Measurements from ENCODE around the gene ITPR2. TPM values are rescaled to one million over a fixed set of nuclear protein-coding genes. Genes with fewer than 3 reads are reported as not detected.

Gene ITPR2
- total RNA-seq, 2 experiments from 2014 or later, result 31.7 to 36.3 TPM

DNA sequence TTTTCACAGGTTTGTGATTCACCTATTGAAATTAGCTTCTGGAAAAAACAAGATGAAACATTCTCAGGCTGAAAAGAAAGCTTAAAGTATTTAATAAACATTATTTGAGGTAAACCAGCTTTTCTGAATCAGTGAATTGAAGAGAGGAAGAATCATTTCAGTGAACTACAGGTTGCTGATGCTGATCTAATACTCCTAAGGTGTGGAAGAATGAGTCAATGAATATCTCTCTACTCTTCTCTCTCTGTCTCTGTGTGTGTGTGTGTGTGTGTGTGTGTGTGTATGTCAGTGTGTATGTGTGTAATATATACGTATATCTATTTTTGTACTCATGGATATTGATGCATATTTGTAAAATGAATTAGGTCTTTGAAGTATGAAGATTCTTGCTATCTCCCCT, 325.4 kb downstream of the ITPR2 start:
- Mint-ChIP-seq H3K27ac (no peak overlapping the region), H3K9me3 (no peaks in the 10 kb centered on the region), H3K36me3 (ENCODE audit: low read depth) (no peaks in the 10 kb centered on the region), H3K4me1 (no peaks in the 10 kb centered on the region), H3K27me3 (no peaks in the 10 kb centered on the region), H3K4me3 (no peak overlapping the region)
- CTCF ChIA-PET, result no interaction called here
- POLR2A ChIA-PET, result no interaction called here
- DNase-seq, result no peak

DNA sequence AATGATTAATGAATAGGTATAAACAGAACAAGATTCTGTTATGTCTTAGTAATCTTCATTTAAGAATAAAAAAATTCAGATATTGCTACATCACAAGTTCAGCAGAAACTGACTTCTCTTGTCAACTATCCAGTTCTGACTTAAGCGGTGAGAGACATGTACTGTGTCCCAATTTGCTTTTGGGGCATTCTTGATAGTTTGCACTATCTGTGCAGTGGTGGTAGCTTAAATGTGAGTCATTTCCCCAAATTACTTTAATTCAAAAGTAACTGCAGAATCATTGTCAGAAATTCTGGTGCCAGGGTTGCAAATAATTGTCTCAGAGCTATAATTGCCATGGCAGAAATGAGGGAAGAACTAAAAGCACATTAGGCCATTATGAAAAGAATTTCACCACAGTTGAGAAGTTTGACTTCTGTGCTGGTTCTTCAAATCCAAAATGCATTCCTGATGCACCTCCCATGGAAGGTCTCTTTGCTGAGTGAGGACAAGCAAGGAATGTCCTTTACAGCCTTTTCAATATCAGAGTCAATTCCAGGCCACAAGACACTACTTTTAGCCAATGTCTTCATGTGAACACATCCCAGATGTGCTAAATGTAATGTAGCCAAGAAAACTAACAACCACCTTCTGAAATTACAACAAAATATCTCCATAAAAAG, 332.9 kb downstream of the ITPR2 start:
- CTCF ChIA-PET, result no interaction called here
- POLR2A ChIA-PET, result no interaction called here
- H3K27ac Mint-ChIP-seq, result no peak overlapping the region
- peaks cover 2% of the 10 kb centered on the region for H3K36me3 Mint-ChIP-seq (ENCODE audit: low read depth)
- no peaks in the 10 kb centered on the region for H3K27me3 Mint-ChIP-seq
- H3K9me3 Mint-ChIP-seq, result no peaks in the 10 kb centered on the region
- H3K4me3 Mint-ChIP-seq, result no peak overlapping the region
- no peak for DNase-seq
- no peaks in the 10 kb centered on the region for H3K4me1 Mint-ChIP-seq

DNA sequence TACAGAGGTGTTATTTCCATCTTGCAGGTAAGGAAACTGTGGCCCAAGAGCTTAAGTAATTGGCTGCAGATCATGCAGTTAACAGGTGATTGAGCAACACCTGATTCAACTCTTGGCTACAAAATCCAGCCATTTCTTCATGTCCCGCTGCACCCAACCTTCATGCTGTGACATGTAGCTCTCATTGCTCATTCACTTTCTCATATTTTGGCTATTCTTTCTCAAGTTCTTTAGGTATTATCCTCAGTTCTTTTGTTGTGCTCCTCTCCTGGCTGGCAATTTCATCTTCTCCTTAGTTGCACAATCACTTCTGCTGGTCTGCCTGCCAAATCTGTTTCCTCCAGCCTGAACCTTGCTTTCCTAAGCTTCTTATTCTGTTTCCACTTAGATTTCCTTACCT, 336.8 kb downstream of the ITPR2 start:
- ChIA-PET CTCF (no interaction called here), POLR2A (no interaction called here)
- H3K27me3 Mint-ChIP-seq, result no peaks in the 10 kb centered on the region
- peaks cover 9% of the 10 kb centered on the region for H3K36me3 Mint-ChIP-seq (ENCODE audit: low read depth)
- no peak overlapping the region for H3K27ac Mint-ChIP-seq
- no peak for DNase-seq
- no peaks in the 10 kb centered on the region for H3K4me1 Mint-ChIP-seq
- H3K9me3 Mint-ChIP-seq, result no peaks in the 10 kb centered on the region
- no peak overlapping the region for H3K4me3 Mint-ChIP-seq

DNA sequence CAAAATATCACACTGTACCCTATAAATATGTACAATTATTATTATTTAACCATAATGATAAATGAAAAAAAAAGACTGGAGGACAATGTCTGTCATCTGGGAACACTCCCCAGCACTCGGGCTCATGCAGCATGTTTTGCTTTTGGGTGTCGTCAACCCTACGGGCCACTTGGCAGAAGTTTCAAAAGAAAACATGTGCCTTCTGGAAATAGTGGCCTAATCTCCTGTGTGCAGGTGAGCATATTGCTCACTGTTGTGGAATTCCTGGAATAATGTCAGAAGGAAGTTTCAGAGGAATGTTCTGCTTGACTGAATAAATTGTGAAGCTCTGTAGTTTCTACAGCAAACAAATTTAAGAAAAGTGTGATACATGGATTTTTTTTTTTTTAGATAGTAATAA, 339.3 kb downstream of the ITPR2 start:
- Mint-ChIP-seq H3K4me3 (no peak overlapping the region), H3K4me1 (no peaks in the 10 kb centered on the region), H3K27me3 (no peaks in the 10 kb centered on the region), H3K27ac (no peak overlapping the region), H3K9me3 (no peaks in the 10 kb centered on the region), H3K36me3 (ENCODE audit: low read depth) (peaks cover 11% of the 10 kb centered on the region)
- POLR2A ChIA-PET, result no interaction called here
- no peak for DNase-seq
- CTCF ChIA-PET, result no interaction called here

DNA sequence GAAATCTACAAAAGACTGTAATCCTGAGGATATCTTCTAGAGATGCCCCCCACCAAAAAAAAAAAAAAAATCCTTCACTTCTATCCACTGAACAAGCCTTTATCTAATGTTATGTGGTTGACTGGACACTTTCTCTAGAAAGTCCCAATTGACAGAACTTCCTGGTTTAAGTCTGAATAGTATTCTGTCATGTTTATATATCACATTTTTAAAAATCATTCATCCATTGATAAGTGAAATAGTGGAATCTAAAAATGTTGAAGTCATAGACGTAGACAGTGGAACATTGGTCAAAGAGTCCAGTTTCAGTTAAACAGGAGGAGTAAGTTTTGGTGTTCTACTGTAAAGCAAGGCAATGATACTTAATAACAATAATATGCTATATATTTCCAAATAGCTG, 340.6 kb downstream of the ITPR2 start:
- no peak for DNase-seq
- H3K36me3 Mint-ChIP-seq (ENCODE audit: low read depth), result peaks cover 11% of the 10 kb centered on the region
- no peak overlapping the region for H3K4me3 Mint-ChIP-seq
- no peak overlapping the region for H3K27ac Mint-ChIP-seq
- no peaks in the 10 kb centered on the region for H3K9me3 Mint-ChIP-seq
- H3K27me3 Mint-ChIP-seq, result no peaks in the 10 kb centered on the region
- CTCF ChIA-PET, result no interaction called here
- H3K4me1 Mint-ChIP-seq, result no peaks in the 10 kb centered on the region
- POLR2A ChIA-PET, result no interaction called here

DNA sequence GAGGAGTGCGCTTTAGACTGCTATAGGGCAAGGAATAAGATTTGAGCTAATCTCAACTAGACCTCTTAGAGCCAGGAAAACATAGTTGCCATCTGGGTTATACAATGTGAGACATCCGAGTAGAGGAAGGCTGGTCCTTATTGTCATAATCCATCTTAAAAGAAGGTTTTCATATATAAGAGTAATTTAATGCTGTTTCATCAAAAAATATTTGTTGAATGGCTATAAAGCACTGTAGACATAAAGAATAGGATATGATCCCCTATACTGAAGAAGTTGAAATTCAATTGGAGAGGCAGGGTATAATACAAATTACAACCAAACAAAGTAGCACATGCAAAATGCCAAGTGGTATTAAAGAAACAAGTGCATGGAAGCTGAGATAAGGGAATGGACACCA, 343.1 kb downstream of the ITPR2 start:
- POLR2A ChIA-PET, result no interaction called here
- no peak for DNase-seq
- Mint-ChIP-seq H3K4me3 (no peak overlapping the region), H3K4me1 (no peaks in the 10 kb centered on the region), H3K36me3 (ENCODE audit: low read depth) (peaks cover 11% of the 10 kb centered on the region), H3K27ac (no peak overlapping the region), H3K27me3 (no peaks in the 10 kb centered on the region), H3K9me3 (no peaks in the 10 kb centered on the region)
- CTCF ChIA-PET, result no interaction called here

DNA sequence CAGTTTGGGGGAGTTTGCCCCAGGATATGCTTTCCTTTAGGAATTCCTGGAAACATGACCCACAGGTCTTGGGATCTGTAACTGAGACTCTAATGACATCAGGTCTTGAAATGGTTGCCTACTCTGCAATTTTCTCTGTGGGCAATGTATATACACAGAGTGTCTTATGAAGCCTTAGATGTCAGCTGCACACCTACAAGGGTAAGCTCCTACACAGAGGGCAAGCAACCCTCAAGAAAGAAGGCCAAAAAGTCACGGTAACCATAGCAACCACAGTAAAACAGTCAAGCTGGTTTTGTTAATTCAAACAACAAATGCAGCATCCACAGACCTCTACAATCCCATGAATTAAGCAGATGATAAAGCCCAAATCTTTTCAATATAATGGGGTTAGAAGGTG, 344.6 kb downstream of the ITPR2 start:
- DNase-seq, result no peak
- ChIA-PET POLR2A (no interaction called here), CTCF (no interaction called here)
- H3K36me3 Mint-ChIP-seq (ENCODE audit: low read depth), result peaks cover 16% of the 10 kb centered on the region
- no peaks in the 10 kb centered on the region for H3K9me3 Mint-ChIP-seq
- no peaks in the 10 kb centered on the region for H3K4me1 Mint-ChIP-seq
- H3K27me3 Mint-ChIP-seq, result no peaks in the 10 kb centered on the region
- H3K4me3 Mint-ChIP-seq, result no peak overlapping the region
- H3K27ac Mint-ChIP-seq, result no peak overlapping the region

DNA sequence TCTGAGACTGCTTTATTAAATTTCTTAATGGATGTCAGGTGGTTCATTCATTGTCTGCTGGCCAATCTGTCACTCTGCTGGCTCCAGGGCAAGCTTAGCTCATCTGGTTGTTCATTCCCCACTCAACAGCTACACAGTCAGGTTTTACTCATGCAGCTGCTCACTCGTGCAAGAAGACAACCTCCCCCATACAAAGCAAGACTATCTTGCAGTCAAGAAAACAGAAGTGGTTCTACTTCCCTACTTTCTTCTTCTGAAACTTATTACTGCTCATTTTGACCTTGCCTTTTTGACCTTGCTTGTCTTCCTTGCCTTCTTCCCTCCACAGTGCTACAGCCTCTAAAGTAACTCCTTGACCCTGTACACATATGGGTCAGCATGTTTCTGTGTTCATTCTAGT, 359.7 kb downstream of the ITPR2 start:
- ChIA-PET POLR2A (no interaction called here), CTCF (no interaction called here)
- Mint-ChIP-seq H3K27me3 (no peaks in the 10 kb centered on the region), H3K27ac (no peak overlapping the region), H3K4me1 (peaks cover 26% of the 10 kb centered on the region), H3K4me3 (no peak overlapping the region), H3K9me3 (no peaks in the 10 kb centered on the region), H3K36me3 (ENCODE audit: low read depth) (peaks cover 27% of the 10 kb centered on the region)
- DNase-seq, result no peak

DNA sequence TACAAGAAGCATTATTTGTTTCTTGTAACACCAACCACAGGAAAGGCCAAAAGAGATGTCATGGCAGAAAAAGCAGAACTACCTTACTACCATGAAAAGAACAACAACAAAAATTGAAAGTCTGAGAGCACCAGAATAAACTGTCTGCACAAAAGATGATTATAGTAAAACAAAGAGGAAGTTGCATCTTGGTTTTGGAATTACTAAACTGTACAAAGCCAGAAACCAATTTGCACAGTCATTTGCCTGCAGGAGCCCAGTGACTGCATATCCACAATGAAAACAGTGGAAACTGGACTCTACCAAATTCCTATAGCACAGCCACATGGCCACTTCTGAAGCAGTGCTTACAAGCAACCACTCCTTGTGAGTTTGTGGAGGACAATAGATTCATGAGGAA, 361.4 kb downstream of the ITPR2 start:
- no peak overlapping the region for H3K4me3 Mint-ChIP-seq
- no peaks in the 10 kb centered on the region for H3K27me3 Mint-ChIP-seq
- no peak for DNase-seq
- POLR2A ChIA-PET, result no interaction called here
- H3K9me3 Mint-ChIP-seq, result no peaks in the 10 kb centered on the region
- H3K27ac Mint-ChIP-seq, result peak overlapping the region; percentile 16
- CTCF ChIA-PET, result no interaction called here
- H3K4me1 Mint-ChIP-seq, result peaks cover 26% of the 10 kb centered on the region
- peaks cover 22% of the 10 kb centered on the region for H3K36me3 Mint-ChIP-seq (ENCODE audit: low read depth)

DNA sequence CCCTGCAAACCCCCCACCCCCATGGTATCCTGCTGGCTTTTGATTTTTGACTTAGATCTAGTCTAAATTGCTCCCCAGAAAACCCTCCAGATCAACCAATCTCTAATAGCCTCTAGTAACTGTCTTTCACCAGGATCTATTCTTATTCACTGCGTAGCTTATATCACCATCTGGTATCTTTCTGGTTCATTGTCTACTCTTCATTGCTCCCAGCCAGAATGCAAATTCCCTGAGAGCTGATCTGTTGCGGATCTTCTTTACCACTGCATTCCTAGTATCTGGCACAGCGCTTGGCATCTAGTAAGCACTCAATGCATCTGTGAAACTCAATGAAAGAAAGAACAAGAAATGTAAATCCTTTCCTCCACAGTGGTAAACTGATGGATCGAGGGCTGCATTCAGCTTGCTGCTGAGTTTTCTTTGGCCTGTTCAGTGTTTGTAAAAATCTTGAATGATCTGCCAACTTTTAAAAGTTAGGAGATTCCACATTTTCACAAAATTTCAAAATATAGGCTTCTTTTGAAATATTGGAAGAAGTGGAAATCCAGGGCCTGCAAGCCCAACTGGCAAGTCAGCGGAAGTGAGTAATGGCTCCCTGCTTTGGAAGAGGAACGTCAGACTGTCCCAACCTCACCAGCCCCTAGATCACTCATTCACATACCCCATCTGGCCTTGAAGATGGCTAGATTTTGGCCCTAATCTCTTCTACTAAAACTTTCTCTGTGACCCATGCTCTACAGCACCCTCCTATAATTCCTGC, 363.4 kb downstream of the ITPR2 start:
- Mint-ChIP-seq H3K4me1 (peaks cover 26% of the 10 kb centered on the region), H3K4me3 (no peak overlapping the region), H3K9me3 (no peaks in the 10 kb centered on the region), H3K27ac (no peak overlapping the region), H3K27me3 (no peaks in the 10 kb centered on the region), H3K36me3 (ENCODE audit: low read depth) (peaks cover 13% of the 10 kb centered on the region)
- no peak for DNase-seq
- CTCF ChIA-PET, result no interaction called here
- POLR2A ChIA-PET, result no interaction called here

DNA sequence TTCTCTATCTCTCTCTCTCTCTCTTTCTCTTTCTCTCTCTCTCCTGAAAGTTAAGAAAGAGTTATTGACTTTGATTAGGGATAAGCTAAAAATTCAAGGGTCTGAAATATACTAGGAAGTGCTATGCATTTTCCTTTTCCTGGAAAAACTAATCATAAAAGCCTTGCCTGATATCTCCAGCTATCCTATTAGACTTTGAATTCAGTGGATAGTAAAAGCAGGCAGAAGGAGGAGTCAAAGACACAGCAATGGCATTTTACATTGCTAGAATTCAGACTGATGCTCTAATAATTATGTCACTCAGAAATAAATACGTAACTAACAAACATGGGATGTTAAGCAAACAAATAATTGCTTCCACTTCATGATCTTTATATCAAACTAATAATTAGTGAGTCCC, 365.6 kb downstream of the ITPR2 start:
- no peak for DNase-seq
- Mint-ChIP-seq H3K9me3 (no peaks in the 10 kb centered on the region), H3K27ac (no peak overlapping the region), H3K27me3 (no peaks in the 10 kb centered on the region), H3K36me3 (ENCODE audit: low read depth) (no peaks in the 10 kb centered on the region), H3K4me1 (peaks cover 14% of the 10 kb centered on the region), H3K4me3 (no peak overlapping the region)
- CTCF ChIA-PET, result no interaction called here
- POLR2A ChIA-PET, result no interaction called here

DNA sequence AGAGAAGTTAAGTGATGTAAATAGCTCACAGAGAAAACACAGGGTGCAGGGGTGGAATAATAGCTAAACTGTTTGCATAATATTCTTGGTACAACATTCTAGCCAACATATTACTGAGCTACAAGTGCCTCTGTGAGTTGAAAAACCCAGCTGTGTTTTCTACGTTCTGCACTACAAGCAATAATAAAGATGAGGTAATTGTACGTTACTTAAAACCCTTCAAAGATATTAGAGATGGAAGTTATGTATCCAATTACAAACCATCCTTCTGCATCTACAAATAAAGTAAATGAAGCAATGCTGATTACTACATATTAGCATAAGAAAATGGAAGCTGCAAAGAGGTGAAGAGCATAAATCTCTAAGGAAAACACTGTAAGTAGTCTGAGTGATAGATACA, 366.3 kb downstream of the ITPR2 start:
- Mint-ChIP-seq H3K4me3 (no peak overlapping the region), H3K27ac (no peak overlapping the region), H3K36me3 (ENCODE audit: low read depth) (no peaks in the 10 kb centered on the region), H3K27me3 (no peaks in the 10 kb centered on the region), H3K4me1 (peaks cover 9% of the 10 kb centered on the region), H3K9me3 (no peaks in the 10 kb centered on the region)
- CTCF ChIA-PET, result no interaction called here
- POLR2A ChIA-PET, result no interaction called here
- no peak for DNase-seq

DNA sequence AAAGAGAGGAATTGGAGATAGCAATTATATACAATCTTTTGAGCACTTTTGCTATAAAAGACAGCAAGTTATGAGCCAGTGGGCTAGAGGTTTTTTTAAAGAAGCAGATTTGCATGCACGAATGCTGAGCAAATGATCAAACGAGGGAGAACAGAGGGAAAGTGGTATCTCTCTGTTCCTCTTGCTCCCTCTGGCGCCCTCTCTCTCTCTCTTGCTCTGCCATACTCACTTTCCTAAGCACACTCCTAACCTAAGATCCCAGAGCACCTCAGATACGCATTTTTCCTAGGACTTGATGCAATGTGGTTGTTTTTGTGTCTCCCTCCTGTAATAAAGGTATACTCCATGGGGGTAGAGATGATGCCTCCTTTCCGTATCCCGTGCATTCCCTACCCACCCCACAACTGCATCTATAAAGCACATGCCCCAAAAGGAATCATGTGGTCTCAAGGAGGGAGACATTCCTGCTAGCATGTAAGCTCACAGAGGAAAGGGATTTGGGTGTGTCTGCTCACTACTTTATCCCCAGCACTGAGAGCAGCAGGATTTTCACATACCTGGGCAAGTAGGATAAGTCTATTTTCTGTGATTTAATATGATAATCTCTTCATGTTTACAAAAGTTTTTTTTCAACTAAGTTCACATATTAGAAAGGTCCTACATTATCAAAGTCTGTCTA, 367.4 kb downstream of the ITPR2 start:
- CTCF ChIA-PET, result no interaction called here
- no peak overlapping the region for H3K27ac Mint-ChIP-seq
- no peak overlapping the region for H3K4me3 Mint-ChIP-seq

DNA sequence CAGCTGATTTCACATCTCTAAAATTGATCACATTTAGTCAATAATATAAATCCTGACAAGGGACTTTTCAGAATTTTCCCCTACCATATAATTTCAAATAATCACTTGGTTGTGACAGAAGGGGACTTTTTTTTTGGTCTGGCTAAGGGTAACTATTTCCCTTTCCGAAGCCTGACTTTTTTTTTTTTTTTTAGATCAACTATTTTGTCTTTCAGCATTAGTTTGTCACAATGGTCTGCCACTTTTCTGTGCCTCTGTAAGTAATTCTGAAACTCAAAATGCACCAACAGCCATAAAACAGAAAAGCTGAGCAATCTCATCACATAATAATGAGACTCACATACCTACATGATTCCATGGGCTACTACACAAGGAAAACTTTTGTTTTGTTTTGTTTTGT, 371.2 kb downstream of the ITPR2 start:
- ChIA-PET CTCF (no interaction called here), POLR2A (interaction anchor here (0.6 kb wide), 1 partner anchor 115 kb away, joined by 4 read pairs; no protein-coding TSS in a partner anchor)
- no peak overlapping the region for H3K4me3 Mint-ChIP-seq
- peaks cover 2% of the 10 kb centered on the region for H3K4me1 Mint-ChIP-seq
- DNase-seq, result no peak
- H3K27me3 Mint-ChIP-seq, result no peaks in the 10 kb centered on the region
- no peaks in the 10 kb centered on the region for H3K9me3 Mint-ChIP-seq
- no peak overlapping the region for H3K27ac Mint-ChIP-seq
- H3K36me3 Mint-ChIP-seq (ENCODE audit: low read depth), result peaks cover 4% of the 10 kb centered on the region

More for the DNA sequence above, 367.4 kb downstream of the ITPR2 start:
- POLR2A ChIA-PET, result no interaction called here
- no peak for DNase-seq
- H3K27me3 Mint-ChIP-seq, result no peaks in the 10 kb centered on the region
- no peaks in the 10 kb centered on the region for H3K9me3 Mint-ChIP-seq
- no peaks in the 10 kb centered on the region for H3K36me3 Mint-ChIP-seq (ENCODE audit: low read depth)
- no peaks in the 10 kb centered on the region for H3K4me1 Mint-ChIP-seq

Measured in activated CD4-positive, alpha-beta memory T cell treated with anti-CD3 and anti-CD28 coated beads, Interleukin-2, amount 10 ng/mL, durations not matched to agents 7 days and 5 days (primary cell).